Measurements from ENCODE around the gene CPNE5.
"Not testable (repeated sequence)": the region's sequence is repeated elsewhere in the genome, so short reads cannot be mapped to it uniquely, and the experiment has no call there.

The CPNE5 gene

DNA sequence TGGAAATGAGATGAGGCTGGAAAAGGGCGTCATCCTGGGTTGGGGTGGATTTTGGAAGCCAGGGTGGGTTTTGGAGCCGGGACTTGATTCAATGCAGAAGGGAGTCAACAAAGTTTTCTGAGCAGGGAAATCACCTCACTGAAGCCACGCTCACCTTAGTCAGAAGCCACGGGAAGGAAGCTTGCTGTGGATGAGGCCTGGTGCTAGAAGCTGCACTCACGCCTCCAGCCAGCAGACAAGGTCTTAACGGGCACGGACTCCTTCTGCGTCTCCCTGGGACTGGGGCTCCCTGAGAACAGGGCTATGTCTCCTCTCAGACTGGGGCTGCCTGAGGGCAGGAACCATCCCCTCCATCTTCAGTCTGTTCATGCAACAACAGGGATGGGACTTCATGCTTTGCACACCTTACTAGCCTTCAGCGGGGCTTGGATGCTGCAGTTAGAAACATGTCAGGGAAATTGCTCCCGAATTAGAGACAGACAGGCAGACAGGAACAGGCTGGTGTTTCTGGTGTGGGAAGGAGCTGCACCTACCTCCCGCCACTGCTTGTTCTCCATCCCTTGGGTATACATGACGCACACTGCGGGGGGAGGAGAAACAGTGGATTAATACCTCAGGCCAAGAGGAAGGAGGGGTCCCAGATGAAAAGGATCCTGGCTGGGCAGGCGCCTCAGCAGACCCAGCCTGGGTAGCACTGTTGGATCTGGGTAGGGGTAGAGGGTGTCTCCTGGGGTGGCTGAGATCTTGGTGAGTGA lies 17.5 kb downstream of the CPNE5 start:
- DNase-seq, result no peak
- intact Hi-C loops (cut with DNase I), result no loop called here

DNA sequence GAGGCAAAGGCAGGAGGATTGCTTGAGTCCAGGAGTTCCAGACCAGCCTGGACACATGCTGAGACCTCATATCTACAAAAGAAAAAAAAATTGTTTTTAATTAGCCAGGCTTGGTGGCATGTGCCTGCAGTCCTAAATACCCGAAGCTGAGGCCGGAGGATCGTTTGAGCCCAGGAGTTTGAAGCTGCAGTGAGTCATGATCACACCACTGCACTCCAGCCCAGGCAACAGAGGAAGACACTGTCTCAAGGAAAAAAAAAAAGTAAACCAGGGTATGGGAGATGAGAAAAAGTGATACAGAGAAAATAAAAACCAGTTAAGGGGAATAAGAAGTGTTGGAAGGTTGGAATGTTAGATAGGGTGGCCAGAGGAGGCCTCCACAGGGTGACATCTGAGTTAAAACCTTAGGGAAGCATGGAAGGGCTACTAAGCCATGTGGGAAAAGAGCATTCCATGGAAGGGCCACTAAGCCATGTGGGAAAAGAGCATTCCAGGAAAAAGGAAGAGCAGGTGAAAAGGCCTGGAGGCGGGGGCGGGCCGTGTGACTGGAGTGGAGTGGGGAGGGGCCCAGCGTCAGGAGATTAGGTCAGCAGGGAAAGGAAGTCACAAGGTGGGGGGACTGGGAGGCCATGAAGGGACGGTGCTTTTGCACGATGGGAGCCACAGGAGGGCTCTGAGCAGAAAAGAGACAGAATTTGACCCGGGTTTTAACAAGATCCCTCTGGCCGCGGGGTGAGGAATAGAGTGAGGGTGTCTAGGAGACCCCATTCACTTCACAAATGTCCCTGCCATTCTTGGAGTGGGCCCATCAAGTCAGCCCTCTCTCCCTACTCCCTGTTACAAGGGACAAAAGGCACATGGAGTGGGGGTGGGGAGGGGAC lies 18.3 kb downstream of the CPNE5 start:
- intact Hi-C loops (cut with DNase I), result no loop called here
- DNase-seq, result peak in 1 of 10 donors; percentile 88

DNA sequence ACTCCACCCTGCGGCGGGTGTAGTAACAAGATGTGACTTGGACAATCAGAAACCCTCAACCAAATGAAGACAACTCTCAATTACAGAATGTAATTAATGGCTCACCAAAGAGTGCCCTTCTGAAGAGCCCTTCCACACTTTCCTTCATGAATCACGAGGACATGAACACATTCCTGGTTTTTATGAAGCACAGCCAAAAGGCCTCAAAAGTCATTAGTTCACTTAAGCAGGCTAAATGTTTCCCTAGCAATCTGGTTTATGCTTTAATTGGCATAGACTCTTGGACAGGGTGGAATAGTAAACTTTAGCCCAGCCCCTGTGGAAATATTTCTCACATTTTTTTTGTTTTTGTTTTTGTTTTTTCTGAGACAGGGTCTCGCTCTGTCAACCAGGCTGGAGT lies 20.5 kb downstream of the CPNE5 start:
- intact Hi-C loops (cut with DNase I), result no loop called here
- DNase-seq, result no peak

DNA sequence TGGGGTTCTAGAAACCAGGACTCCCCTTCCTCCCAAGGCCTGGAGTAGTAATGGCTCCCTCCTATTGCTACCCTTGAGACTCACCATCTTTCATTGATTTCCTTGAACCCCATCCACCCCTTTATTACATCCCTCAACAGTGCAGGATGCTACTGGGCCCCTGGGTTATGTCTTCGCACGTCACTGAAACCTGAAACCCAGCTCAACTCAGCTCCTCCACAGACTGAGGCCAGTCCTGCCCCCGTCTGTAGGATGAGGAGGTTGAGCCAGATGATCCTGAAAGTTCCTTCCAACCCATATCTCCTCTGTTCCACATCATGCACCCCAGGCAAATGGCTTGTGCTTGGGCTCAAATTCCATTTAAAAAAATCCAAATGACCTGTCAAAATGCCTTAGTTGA lies 21.4 kb downstream of the CPNE5 start:
- intact Hi-C loops (cut with DNase I), result no loop called here
- no peak for DNase-seq

DNA sequence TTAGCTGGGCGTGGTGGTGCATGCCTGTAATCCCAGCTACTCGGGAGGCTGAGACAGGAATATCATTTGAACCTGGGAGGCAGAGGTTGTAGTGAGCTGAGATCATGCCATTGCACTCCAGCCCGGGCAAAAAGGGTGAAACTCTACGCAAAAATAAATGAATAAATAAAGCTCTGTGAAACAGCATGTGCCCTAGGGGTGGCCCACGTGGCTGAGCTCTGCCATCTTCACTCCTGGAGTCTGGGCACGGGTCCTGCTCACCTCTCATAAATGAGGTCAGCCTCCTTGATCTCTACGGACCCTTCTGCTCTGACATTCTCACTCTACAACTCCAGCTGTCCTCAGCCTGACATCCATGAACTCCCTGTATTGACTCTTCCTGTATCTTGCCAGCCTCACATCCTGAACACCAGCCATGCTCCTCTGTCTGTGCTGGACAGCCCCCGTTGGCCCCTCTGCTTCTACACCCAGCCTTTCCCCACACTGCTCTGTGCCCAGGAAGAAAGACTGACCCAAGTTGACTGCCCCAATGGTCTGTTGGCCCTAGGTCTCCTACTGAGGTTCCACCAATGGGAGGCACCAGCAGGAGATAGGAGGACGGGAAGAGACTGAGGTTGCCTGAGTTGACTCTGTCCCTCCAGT lies 21.9 kb downstream of the CPNE5 start:
- no peak for DNase-seq
- intact Hi-C loops (cut with DNase I), result no loop called here

DNA sequence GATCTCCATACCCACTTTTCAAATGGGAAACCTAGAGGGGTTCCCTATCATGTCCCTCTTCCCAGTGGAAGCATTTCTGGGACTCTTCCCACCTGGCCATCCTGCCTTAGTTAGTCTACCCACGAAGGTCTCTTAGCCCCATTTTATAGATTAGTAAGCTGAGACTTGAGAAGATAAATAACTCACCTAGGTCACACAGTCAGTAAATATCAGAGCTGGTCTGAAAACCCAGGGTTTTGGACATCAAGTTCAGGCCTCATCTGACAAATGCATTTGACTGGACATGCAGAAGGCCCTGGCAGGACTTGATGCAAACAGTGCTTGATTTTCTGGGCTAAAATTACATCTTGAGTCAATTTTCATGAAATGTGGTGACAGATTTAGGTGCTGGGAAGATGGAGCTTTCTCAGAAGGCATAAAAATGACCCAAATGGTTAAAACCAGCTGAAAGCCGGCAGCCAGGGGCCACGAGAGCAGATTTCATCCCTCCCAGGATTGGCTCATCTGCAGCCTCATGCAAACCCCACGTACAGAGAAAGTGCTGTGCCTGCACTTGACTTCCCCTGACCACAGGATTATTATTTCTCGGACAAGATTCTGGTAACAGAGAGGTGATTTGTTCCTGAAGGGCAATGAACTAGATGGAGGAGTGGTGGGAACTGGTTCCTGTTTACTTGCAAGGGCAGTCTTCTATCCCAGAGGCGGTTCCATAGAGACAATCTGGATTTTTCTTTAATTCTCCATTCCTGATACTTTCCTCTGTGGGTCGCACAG lies 23.1 kb downstream of the CPNE5 start:
- intact Hi-C loops (cut with DNase I), result no loop called here
- no peak for DNase-seq

DNA sequence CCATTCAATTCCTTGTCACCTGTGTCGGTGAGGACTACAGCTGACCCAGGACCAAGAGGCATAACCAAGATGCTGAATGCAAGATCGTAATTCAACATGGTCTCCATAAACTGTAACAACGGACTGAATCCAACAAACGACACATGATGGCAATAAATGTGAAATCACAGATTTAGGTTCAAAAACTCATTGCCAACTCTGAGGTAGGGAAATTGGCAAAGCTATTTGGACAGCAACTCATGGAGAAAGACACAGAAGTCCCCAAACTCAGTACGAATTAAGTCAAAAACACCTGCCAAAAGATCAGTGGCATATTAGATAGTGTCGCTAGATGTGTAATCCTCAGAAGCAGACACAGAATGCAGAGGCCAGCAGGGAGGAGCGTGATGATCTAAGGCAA lies 25.0 kb downstream of the CPNE5 start:
- no peak for DNase-seq
- intact Hi-C loops (cut with DNase I), result no loop called here

DNA sequence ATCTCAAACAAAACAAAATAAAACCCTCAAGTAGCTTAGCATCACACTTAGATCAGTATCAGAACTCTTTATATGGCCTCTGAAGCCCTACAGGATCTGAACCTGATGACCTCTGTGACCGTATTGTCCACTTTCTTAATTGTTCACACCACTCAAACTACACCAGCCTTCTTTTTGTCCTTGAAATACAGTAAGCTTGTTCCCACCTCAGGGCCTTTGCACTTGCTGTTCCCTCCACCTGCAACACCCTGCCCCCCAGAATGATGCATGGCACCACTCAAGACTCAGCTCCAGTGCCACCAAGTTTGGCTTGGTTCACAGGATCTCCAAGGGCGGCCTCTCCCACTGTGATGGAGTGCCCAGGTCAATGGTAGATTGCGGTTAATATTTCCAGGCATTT lies 25.7 kb downstream of the CPNE5 start:
- DNase-seq, result no peak
- intact Hi-C loops (cut with DNase I), result no loop called here

DNA sequence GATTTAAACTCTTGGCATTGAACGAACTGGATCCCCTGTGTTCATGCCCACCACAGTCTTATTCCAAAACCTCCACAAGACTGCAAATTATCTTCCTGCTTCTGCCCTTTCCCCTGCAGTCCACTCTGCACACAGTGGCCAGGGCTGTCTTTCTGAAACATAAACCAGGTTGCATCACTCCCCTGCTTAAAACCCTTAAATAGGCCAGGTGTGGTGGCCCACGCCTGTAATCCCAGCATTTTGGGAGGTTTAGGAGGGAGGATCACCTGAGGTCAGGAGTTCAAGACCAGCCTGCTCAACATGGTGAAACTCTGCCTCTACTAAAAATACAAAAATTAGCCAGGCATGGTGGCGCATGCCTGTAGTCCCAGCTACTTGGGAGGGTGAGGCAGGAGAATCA lies 26.2 kb downstream of the CPNE5 start:
- DNase-seq; intact Hi-C loops (cut with DNase I): not testable (repeated sequence)

DNA sequence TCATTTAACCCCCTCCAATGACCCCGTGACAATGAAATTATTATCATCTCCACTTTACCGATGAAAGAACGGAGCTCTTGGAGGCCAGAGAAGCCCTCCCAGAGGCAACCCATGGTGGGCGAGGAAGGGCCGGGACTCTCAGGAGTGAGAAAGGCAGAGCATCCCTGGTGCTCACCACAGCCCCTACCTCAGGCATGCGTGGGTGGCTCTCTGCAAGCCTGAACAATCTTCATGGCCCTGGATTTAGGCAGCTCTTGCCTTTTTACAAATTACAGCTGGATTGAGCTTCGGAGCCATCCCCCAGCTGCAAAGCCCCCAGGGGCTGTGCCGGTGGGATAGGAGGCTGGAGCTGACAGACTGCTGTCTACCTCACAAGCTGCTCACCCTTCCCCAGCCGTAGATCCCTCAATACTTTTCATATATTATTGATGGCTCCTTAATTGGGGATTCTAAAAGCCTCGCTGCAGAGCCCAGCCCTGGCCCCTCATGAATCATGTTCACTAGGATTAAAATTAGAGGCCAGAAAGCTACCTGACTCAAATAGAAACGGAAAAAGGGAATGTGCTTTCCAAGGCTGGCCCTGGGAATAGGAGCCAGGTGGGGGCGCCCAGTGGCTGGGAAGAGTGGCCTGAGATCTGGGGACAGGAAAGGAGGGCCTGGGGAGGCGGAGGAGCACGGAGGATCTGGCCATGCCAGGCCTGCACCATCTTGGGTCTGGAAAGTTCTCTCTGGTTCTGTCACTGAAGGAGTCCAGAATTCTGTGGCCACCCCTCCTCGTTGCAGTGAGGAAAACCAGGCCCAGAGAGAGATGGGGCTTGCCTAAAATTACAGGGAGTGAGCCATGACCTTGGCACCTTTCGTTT lies 29.1 kb downstream of the CPNE5 start:
- intact Hi-C loops (cut with DNase I), result no loop called here
- no peak for DNase-seq

DNA sequence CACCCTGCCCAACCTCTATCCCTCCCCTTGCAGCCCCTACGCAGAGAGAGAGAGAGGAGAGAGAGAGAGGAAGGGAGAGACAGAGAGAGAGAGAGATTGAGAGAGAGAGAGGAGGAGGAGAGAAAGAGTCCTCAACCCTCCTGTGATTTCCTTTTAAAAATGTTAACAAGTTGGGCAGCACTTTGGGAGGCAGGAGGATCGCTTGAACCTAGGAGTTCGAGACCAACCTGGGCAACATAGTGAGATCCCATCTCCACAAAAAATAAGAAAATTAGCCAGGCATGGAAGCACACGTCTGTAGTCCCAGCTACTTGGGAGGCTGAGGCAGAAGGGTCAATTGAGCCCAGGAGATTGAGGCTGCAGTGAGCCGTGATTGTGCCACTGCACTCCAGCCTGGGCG lies 30.1 kb downstream of the CPNE5 start:
- intact Hi-C loops (cut with DNase I), result no loop called here
- DNase-seq, result no peak

DNA sequence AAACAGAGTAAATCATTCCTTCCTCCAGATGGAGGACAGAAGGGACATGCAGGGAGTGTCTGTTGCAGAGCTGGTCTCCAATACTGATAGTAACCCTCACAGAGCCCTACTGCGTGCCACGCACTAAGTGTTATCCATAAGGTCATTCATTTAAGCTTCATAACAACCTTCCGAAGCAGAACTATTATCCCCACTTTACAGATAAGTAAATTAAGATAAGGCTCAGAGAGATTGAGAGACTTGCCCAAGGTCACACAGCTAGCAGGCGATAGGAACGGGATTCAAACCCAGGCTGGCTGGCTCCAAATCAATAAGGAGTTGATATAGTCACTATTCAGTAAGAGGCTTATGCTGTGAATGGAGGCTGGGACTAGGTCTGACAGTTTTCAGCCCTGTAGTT lies 30.6 kb downstream of the CPNE5 start:
- no peak for DNase-seq
- intact Hi-C loops (cut with DNase I), result no loop called here

DNA sequence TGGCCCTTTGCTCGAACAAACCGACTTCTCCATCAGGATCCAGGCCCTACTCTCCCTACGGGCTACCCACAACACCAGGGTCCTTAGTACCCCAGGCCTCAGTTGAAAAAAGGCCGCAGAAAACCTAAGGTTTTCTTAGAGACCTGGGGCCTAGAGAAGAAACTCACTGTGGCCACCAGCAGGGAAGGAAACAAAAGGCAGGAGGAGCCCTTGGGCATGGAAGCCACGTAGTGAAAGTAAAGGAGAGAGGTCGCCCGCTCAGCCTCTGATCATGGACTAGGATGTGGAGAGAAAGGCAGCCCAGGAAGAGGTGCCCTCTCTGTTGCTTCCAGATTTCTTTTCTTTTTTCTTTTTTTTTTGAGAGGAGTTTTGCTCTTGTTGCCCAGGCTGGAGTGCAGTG lies 31.5 kb downstream of the CPNE5 start:
- intact Hi-C loops (cut with DNase I), result no loop called here
- no peak for DNase-seq

DNA sequence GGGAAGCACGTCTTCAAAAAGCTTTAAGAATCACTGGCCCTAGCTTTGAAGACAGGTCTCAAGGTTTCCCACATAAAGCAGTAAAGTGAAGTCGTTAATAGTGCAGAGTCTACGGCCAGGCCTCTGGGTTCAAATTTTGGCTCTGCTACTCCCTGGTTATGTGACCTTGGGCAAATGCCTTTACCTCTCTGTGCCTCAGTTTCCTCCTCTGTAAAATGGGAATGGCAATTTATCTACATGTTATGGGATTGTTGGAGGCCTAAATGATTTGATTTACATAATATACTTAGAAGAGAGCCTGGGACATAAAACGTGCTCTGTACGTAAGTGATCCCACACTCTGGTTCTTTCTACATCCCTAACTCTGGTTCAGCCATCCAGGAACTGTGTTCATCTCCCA lies 32.1 kb downstream of the CPNE5 start:
- no peak for DNase-seq
- intact Hi-C loops (cut with DNase I), result no loop called here

DNA sequence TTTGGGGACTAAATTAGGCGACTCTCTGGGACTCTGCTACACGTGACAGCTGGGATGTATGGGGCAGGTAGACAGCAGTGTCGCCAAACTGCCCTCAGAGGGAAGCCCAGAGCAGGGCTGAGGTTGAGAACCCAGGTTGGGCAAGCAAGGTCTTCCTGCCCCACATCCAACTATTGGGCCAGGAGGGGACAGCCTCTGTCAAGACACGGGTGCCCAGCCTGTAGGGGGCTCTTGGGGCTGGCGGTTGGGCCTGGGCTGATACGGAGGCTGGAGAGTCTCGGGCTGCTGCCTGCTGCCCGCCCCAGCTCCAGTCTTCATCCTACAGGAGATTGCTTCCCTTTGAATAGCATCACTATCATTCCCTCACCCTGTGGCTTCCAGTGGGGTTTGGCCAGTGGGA lies 33.3 kb downstream of the CPNE5 start:
- intact Hi-C loops (cut with DNase I), result no loop called here
- no peak for DNase-seq

DNA sequence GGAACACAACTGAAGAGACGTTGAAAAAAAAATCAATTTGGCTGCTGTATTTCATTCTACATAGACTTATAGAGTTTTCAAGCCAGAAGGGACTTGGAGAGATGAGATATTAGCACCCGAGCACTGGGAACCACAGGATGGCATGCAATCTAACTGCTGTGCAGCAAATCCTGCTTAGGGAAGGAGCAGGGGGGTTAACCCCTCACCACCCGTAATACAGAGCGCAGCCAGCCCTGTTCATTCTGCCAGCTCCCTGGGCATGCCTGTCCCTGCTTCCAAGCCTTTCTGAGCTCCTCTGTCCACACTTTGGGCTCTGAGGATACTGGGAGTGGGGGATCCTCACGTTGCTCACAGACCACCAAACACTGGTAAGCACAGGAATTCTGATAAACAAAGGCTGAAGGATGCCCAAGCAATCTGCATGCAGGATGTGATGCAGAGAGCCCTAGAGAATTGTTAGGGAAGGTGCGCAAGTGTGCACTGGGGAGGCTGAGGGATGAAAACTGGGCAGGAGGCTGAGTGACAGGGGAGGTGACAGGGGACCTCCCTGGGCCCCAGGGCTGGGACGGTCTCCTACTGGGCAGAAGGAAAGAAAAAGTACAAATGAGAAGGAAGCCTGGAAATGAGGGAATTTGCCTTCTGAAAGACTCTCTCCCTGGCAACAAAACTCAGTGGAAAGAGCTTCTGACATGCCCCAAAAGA lies 34.0 kb downstream of the CPNE5 start:
- DNase-seq, result no peak
- intact Hi-C loops (cut with DNase I), result no loop called here

DNA sequence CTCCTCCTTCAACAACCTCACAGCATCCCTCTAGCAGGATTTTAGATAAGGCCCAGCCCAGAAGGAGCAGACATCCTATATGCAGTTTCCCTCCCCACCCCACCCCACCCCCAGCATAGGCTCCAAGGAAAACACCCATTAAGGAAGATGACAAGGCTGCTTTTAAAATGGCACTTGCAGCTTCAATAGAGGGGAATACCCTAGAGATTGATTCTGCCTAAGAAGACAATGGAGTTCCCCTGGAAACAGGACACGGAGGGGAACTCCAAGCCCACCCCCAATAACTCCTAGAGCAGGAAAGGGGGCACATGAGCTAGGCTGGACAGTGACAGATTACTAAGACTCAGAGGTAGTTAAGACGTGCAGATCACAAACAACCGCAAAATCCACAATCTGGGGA lies 34.7 kb downstream of the CPNE5 start:
- no peak for DNase-seq
- intact Hi-C loops (cut with DNase I), result no loop called here

DNA sequence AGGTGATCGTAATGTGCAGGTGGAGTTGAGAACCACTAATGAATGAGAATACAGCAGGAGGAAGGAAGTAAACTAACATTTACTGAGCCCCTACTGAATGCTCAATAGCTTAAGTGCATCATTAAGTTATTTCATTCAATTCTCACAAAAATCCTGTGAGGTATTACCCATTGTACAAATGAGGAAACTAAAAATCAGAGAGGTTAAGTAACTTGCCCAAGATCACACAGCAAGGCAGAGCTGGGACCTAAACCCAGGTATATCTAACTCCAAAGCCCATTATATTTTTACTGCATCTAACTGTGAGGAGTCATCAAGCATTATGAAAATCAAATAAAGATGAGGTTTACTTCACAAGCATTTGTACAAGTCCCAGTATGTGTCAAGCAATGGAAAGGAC lies 35.3 kb downstream of the CPNE5 start:
- DNase-seq, result no peak
- intact Hi-C loops (cut with DNase I), result no loop called here

DNA sequence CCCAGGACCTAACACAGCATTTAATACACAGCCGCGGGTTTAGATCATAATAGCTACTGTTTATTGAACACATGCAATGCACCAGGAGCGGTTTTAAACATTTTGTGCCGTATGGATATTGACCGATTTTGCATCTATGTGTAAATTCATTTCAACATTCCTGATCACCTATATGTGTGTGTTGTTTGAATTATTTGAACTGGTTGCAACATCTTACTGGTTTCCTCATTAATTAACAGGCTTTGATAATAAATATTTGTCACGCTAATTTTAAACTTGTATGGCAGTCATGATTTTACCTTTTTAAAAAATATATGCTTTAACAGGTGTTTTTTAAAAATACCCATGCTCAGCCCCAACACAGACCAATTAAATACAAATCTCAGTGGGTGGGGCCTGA lies 35.8 kb downstream of the CPNE5 start:
- DNase-seq, result no peak
- intact Hi-C loops (cut with DNase I), result no loop called here
